AG09319 (cell line): Measurements from ENCODE around the gene KPNA4.

Experiments used
- DNase-seq: peaks from one replicate; pipeline ENCODE4 v3.0.0-alpha.2; 2010; ENCODE audit warnings: low read depth; ENCODE audit errors: extremely low read depth
- TF ChIP-seq, protein P1 (sequence below): IDR thresholded peaks from 2 replicates; pipeline ENCODE4 v1.5.1; 2011; ENCODE audit warnings: low read depth, mild to moderate bottlenecking, inconsistent platforms, low read length, moderate library complexity

KPNA4 gene

DNA sequence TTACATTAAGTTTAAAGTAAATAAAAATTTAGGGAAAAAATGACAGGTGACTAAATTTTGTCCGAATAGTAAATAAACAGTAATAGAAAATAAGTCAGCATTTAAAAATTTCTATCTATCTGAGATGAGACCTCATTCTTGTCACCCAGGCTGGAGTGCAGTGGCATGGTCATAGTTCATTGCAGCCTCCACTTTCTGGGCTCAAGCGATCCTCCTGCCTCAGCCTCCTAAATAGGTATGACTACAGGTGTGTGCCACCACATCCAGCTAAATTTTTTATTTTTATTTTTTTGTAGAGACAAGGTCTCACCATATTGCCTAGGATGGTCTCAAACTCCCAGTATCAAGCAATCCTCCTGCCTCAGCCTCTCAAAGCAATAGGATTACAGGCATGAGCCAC is 7.8 kb downstream of the KPNA4 start:
- TF ChIP-seq, protein P1, sequence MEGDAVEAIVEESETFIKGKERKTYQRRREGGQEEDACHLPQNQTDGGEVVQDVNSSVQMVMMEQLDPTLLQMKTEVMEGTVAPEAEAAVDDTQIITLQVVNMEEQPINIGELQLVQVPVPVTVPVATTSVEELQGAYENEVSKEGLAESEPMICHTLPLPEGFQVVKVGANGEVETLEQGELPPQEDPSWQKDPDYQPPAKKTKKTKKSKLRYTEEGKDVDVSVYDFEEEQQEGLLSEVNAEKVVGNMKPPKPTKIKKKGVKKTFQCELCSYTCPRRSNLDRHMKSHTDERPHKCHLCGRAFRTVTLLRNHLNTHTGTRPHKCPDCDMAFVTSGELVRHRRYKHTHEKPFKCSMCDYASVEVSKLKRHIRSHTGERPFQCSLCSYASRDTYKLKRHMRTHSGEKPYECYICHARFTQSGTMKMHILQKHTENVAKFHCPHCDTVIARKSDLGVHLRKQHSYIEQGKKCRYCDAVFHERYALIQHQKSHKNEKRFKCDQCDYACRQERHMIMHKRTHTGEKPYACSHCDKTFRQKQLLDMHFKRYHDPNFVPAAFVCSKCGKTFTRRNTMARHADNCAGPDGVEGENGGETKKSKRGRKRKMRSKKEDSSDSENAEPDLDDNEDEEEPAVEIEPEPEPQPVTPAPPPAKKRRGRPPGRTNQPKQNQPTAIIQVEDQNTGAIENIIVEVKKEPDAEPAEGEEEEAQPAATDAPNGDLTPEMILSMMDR, result no peak

DNA sequence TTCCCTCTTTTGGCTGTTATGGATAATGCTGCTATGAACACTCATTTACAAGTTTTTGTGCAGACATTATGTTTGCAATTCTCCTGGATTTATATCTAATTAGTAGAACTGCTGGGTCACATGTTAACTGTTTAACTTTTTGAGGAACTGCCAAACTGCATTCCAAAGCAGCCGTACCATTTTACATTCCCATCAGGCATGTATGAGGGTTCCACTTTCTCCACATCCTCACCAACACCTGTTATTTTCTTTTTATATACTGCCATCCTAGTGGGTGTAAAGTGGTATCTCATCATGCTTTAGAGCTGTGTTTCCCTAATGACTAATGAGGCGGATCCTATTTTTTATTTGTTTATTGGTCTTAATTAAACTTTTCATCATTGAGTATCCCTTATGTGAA is 9.2 kb downstream of the KPNA4 start:
- DNase-seq, result no peak
- TF ChIP-seq, protein P1, result no peak

More for the DNA sequence above, 7.8 kb downstream of the KPNA4 start:
- no peak for DNase-seq

DNA sequence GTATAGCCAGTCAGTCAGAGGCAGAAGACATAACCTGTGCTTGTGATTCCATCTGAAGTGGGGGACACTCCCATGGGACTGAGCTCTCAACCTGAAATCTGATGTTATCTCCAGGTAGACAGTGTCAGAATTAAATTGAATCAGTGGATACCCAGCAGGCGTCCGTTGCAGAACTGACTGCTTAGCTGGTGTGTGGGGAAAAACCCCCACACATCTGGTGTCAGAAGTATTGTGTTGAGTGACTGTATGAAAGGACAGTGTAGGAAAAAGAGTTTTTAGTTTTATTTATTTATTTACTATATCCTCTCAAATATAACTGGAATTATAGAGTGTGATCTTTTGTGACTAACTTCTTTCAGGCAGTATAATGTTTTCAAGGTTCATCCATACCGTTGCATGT is 10.4 kb downstream of the KPNA4 start:
- TF ChIP-seq, protein P1, result no peak
- DNase-seq, result no peak

DNA sequence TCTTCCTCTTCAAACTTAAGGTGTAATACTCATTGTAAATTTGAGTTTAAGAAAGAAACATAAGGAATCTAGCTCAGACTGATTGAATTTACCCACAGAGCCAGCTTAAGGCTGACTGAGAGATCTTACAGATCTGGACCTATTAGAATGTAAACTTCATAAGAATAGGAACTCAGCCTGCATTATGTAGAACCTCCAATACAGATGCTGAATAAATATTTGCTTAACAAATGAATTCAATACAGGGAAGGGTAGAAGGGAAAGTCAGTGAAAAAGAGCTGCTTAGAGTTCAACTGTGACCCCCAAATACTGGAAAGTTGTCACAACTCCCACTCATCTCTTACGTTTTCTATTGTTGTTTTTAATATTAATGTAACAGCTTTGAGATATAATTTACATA is 11.5 kb downstream of the KPNA4 start:
- TF ChIP-seq, protein P1, result no peak
- no peak for DNase-seq

DNA sequence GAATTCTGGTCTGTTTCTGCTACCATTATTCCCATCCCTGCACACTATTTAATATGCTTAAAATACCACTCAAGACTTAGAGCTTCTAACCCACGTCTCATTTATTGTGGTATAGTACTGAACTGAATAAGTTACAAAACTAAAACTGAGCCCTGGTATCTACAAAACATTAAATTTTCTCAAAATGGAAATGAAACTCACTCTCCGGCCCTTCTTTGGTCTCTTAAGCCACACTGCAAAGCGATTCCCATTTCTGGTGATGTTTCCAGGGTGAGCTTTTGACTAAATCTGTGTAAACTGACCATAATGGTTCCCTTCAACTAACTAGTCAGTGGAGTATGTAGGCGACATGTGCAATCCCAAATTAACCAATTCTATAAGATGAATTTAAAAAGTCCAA is 18.6 kb downstream of the KPNA4 start:
- DNase-seq, result no peak
- TF ChIP-seq, protein P1, result no peak

DNA sequence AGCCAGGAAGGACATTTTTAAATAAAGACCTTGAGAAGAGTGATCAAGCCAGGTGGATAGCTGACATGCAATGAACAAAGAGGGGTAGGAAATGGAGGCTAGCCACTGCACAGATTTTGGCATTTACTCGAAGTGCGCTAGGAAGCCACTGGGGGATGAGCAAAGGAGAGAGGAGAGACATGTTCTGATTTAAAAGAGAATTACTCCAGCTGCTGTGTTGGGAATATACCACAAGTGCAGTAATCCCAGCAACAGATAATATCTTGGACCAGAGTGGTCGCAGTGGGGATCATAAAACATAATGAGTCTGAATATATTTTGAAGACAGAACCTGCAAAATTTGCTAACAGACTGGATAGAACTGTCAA is 19.9 kb downstream of the KPNA4 start:
- TF ChIP-seq, protein P1, result no peak
- DNase-seq, result no peak

DNA sequence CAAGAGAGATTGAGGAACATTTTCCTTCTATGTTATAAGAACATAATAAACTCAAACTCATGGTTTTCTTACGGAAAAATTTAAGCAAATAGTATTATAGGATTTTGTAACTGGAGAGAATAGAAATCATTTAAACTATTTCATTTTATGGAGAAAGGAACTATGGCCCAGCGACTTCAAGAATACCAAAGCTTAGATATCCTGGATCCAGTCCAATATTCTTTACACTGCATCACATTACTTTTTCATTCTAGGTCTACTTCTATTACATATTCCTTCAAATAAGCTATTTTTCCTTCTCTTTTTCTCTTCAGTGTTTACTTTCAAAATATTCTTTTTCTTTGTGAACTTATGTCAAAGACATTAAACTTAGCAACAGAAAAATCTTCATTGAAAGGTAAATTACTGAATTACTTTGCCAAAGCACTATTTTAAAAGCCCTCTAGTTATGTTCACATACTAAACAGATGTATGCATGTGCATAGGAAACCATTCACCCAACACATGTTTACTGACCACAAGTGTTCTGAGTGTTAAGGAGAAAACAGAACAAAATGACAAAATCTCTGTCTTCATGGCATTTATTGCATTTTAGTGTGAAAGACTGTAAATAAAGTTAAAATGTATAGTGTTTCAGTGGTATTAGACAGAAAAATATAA is 20.4 kb downstream of the KPNA4 start:
- no peak for DNase-seq
- TF ChIP-seq, protein P1, result no peak
